Head of caudate nucleus (tissue), 42 donors: ENCODE measurements around the gene CABLES2.

Experiments
- DNase-seq, 42 donors: peaks; one replicate each; pipeline versions ENCODE4 v3.0.0 to v3.0.0-alpha.2; 2020 to 2021; ENCODE audit warnings: mixed read lengths in 7 of 42
- intact Hi-C: fragments of 100-400 bp; cut with DNase I; formaldehyde crosslinking; loops from one replicate; pipeline ENCODE4 v1.15.0; 2022

The CABLES2 gene

GRCh38 chr20:62367136-62367632, 39.9 kb downstream of the CABLES2 start, which contains the start of gene LAMA5:
Gene LAMA5, minus strand, starts transcription at chr20:62367312. Its CDS starts 67 bp downstream, at chr20:62367245.
- intact Hi-C loops = no loop called here
- peak in 15 of 42 donors; percentile 35 to 72 (median 52) for DNase-seq

GRCh38 chr20:62366370-62367135, 40.5 kb downstream of the CABLES2 start:
- intact Hi-C loops = no loop called here
- DNase-seq = no peak

DNA sequence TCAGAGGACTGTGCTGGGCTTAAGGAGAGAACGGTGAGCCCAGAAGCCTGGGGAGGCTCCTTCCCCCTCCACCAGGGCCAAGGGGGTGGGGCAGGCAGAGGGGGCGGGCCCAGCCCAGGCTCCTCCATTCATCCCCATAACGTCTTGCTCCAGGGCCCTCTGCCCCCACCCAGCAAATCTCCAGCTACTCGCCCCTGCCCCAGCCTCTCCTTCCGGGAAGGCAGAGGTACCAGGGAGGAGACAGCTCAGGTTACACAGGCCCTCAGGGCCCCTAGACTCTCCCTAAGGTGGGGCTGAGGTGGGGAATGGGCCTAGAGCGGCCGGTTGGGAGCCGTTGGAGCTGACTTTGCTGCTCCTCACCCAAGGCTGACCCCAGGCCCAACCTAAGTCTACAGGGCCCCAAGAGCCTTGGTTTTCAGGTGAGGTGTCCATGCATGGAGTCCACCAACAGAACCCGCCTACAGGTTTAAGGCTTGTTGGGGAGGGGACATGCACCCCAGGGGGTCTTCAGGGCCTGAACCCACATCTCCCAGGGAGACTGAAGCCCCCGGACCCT, 41.2 kb downstream of the CABLES2 start:
- intact Hi-C loops = no loop called here
- DNase-seq = peak in 1 of 42 donors; percentile 3

DNA sequence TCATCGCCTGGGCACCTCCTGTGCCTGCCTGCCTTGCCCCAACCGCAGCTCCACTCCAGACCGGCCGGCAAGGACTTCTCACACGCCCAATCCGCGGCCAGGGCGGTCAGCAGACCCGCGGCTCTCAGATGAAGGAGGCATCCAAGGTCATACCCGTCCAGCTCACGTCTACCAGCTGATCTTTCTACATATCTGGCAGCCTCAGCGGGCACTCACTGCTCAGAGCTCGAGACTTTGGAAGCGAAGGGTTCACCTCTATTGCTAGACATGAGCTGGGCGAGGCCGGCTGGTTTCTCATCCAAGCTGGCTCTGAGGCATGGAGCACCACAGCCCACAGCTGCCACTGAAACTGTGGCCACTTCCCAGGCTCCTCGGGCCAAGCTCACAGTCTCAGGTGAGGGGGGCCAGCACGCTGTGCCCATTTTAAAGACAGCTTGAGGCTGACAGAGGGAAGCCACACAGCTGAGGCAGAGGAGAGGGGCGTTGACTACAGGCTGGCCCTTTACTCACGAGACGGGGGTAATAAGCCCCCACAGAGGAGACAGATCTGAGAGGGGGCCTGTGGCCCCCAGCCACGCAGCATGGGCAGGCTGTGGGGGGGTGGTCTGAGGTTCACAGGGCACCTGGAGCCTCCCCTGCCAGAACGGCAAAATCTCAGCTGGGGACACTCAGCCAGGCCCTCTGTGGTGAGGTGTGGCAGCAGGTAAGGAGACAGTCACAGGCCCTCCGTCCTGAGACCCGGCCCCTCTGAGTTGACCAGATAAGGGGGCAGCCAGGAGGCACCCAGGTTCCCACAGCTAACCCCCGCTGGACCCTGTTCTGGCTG, 42.0 kb downstream of the CABLES2 start:
- intact Hi-C loops = no loop called here

DNA sequence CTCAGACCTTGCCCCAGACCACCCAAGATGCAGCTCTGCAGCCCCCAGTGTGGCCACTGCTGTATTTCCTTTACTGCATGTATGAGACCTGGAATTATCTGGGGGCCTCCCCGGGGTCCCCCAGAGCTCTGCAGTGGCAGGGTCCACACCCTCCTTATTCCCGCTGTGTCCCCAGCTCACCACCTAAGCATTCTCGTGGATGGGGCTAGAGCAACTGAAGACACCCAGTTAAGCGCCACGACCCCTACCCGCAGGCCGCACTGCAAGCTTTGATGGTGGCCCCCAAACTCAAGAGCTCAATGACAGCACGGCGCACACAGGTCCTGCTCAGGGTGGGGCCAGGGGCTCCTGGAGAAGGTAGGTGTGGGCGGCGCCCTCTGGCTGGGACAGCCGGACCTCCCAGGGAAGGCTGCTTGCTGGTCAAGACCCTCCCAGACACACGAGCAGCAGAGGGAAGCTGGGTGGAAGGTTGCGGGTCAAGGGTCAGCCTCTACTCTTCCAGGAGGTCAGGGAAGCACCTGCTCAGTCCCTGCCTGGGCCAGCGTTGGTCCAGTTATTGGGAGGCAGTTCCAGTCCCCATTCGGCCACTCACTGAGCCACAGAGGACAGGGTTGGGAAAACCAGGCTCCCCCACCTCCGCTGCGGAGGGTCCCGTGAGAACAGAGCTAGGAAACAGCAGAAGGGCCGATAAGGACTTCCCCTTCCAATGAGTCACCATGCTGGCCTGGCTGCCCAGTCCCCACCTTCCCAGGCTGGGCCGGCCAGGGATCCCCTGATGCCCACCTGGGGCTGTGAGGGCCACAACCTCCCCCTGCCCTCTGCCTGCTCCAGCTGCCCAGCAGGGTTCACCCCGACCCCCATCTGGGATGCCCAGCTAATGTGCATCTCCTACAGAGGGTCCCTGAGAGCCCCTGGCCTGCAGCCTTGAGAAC, 42.9 kb downstream of the CABLES2 start:
- DNase-seq = no peak
- intact Hi-C loops = no loop called here

More for the DNA sequence above, 42.0 kb downstream of the CABLES2 start:
- DNase-seq = no peak

- peak in 1 of 42 donors; percentile 3 for DNase-seq
- intact Hi-C loops = no loop called here
These were observed 43.8 kb downstream of the CABLES2 start for GRCh38 chr20:62362991-62363919.

DNA sequence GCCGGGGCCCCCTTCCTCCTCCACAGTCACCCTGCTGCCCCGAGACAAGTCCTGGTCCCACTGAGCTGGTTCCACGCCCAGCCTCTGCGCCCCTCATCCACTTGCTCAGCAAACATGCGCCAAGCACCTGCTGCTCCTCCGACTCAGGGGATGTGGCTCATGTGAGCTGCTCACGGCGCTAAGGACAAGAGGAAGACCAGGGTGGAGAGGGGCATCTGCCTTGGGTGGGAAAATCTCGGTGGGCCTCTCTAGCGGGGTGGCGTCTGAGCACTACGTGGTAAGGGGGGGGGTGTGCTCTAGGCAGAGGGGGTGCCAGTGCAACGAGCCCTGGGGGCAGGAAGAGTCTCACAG, 44.5 kb downstream of the CABLES2 start:
- DNase-seq = peak in 1 of 42 donors; percentile 1
- intact Hi-C loops = no loop called here

GRCh38 chr20:62361799-62362589, 45.1 kb downstream of the CABLES2 start:
- no peak for DNase-seq

GRCh38 chr20:62360854-62361798, 46.0 kb downstream of the CABLES2 start:
- DNase-seq = no peak

More at GRCh38 chr20:62361799-62362589, 45.1 kb downstream of the CABLES2 start:
- intact Hi-C loops = no loop called here

GRCh38 chr20:62359491-62360121, 47.5 kb downstream of the CABLES2 start:
- intact Hi-C loops = no loop called here
- no peak for DNase-seq

More at GRCh38 chr20:62360854-62361798, 46.0 kb downstream of the CABLES2 start:
- intact Hi-C loops = no loop called here

DNA sequence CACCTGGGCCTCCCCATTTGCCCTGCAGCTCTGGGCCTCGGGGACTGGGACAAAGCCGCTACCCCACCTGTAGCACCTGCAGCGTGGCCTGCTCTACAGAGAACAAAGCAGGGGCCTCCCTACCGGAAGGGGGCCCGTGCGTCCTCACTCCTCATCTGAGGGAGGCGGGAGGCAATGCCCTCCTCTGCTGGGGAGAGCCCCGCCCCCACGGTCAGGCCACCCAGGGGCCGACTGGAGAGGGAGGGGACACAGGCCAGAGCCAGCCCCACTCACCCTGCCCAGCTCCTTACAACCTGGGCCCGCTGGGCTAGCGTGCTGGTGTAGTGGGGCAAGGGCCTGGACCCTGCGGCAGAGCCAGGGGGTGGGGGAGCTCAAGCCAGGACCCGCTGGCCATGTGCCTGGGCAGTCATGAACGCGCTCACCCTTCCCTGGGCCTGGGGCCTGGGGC, 48.0 kb downstream of the CABLES2 start:
- intact Hi-C loops = no loop called here
- no peak for DNase-seq

DNA sequence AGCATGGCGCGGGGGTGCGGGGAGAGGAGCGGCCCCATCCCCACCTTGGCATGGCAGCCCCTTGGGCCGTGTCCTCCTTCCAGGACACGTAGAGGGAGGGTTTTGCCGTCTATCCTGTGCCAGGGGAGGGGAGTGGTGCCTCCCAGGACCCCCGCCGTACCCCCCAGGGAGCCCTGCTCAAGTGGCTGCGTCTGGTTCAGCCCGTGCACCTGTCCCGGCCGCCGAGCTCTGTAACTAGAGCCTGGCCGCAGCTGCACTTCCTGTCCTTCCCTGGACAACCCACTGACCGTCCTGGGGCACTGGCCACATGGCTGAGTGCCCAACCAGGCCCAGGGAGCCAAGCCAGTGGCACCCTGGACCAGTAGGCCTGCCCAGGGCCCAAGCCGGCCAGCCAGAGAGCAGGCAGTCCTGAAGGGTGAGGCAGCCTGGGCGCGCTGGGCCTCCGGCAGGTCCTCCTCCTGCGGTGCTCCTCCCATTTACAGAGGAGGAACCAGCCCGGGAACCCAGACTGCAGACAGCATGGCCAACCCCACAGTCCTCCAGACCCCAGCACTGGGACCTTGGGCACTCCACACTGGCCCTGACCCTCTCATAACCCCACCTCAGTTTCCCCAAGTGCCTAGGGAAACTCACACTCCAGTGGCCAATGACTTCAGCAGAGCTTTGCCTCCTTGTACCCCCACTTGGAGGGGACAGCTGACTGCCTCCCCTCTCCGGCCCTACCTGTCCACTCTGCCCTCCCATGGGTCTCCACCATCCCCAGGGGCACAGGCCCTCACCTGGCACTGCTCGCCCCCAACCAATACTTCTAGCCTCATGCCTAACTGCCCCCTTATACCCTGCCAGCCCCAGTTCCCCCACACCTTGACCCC, 48.7 kb downstream of the CABLES2 start:
- intact Hi-C loops = no loop called here
- no peak for DNase-seq

DNA sequence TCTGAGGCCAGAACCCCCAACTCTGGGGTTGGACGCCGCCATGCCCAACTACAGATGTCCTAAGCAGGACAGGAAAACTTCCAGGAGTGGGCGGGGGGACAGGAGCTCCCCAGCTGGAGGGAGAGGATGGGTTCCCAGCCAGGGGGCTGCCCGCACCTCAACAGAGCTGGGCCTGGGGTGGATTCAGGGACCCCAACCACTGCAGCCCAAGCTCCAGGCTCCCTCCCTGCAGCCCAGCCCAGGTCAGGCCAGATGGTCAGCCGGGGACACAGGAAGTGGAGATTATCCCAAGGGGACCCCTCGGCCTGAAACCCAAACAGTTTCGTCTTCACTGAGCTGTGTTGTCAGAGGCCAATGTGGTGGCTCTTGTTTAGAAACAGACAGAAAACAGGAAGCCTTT, 49.4 kb downstream of the CABLES2 start:
- no peak for DNase-seq
- intact Hi-C loops = no loop called here

DNA sequence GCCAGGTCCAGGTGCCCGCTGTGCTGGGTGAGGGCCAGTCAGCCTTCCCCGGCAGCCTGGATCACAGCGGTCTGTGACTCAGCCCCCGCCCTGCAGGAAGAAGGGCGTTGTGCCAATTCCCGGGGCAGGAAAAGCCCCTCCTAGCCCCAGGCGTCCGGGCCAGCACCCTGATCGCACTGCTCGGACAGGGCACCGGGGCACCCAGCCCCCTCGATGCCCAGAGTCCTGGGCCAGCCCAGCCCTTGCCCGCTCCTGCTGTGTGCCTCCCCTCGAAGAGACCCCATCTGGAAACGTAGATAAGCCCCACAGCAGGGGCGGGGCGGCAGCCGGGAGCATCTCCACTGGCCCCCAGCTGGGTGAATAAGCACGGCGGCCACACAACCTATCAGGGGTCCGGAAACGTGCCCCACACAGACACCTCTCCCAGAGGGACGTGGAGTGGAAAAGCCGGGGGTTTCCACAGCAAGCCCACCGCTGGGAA, 49.9 kb downstream of the CABLES2 start:
- peak in 2 of 42 donors; percentile 49 to 70 for DNase-seq

More for the DNA sequence above, 49.9 kb downstream of the CABLES2 start:
- intact Hi-C loops = no loop called here
